ENCODE data around the gene UCK2. TPM values are rescaled to one million over a fixed set of nuclear protein-coding genes. Genes with fewer than 3 reads are reported as not detected.

Gene UCK2
- total RNA-seq, 1 experiment from 2014 or later = 67.2 TPM

DNA sequence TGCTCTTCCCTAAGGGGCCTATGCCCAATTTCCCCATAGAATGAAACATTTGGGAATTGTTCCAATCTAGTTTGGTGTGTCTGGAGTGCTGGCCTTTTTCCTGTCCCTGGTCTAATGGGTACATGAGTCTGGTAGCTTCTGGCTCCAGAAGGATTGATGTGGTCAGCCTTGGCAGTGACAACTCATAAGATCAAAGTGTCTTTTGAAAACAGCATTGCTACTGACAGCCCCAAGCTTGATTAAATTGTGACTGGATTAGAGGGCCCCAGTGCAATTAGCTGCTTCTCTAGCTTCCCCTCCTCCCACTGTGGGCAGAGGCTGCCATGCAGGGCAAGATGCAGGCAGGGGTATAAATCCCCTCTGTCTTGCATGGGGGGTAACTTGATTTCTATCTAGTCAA is 130.9 kb downstream of the UCK2 start:
- POLR2A ChIA-PET = no interaction called here
- no peak for DNase-seq

DNA sequence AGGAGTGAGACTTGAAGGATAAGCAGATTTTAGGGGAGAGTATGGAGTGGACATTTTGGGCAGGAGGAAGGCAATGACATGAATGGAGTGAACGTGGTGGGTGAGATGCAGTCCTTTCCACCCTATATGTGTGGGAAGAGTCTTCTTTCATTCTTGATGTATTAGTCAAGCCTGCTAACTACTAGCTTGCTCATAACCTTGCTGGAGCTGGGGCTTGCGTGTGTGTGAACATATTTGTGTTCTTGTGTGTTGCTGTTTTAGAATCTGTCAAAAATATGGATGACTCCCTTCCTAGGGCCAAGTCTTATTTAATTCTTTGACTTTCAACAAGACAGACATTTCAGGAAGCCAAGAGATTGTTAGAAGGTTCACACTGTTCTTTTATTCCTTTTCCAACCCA is 132.7 kb downstream of the UCK2 start:
- DNase-seq = no peak
- H3K4me1 Mint-ChIP-seq (ENCODE audit: low read depth, unreplicated experiment) = no peaks in the 10 kb centered on the region
- intact Hi-C loops (cut with micrococcal nuclease; ENCODE audit: unreplicated experiment) = no loop called here
- peaks cover 5% of the 10 kb centered on the region for H3K27me3 Mint-ChIP-seq (ENCODE audit: insufficient read depth, unreplicated experiment)
- H3K9me3 Mint-ChIP-seq (ENCODE audit: unreplicated experiment) = no peaks in the 10 kb centered on the region
- no peak overlapping the region for H3K4me3 Mint-ChIP-seq (ENCODE audit: unreplicated experiment)
- Histone ChIP-seq H3K4me3 (ENCODE audit: low read depth, low read length) (no peak overlapping the region), H3K4me1 (no peaks in the 10 kb centered on the region), H3K27me3 (replicated peaks; ENCODE audit: control insufficient read depth, insufficient read depth, low read length) (no peaks in the 10 kb centered on the region), H3K9me3 (no peaks in the 10 kb centered on the region), H3K36me3 (ENCODE audit: control insufficient read depth, insufficient read depth, low read length) (no peaks in the 10 kb centered on the region)
- CTCF ChIA-PET = no interaction called here
- BruUV-seq (replicated peaks) = no TSS peak
- TF ChIP-seq, protein P1, sequence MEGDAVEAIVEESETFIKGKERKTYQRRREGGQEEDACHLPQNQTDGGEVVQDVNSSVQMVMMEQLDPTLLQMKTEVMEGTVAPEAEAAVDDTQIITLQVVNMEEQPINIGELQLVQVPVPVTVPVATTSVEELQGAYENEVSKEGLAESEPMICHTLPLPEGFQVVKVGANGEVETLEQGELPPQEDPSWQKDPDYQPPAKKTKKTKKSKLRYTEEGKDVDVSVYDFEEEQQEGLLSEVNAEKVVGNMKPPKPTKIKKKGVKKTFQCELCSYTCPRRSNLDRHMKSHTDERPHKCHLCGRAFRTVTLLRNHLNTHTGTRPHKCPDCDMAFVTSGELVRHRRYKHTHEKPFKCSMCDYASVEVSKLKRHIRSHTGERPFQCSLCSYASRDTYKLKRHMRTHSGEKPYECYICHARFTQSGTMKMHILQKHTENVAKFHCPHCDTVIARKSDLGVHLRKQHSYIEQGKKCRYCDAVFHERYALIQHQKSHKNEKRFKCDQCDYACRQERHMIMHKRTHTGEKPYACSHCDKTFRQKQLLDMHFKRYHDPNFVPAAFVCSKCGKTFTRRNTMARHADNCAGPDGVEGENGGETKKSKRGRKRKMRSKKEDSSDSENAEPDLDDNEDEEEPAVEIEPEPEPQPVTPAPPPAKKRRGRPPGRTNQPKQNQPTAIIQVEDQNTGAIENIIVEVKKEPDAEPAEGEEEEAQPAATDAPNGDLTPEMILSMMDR (IDR thresholded peaks at IDR 0.05; ENCODE audit: insufficient read depth in 1 of 2, low read depth in 1 of 2, low read length in 1 of 2, severe bottlenecking in 1 of 2, unreplicated experiment in 1 of 2) = no peak
- H3K36me3 Mint-ChIP-seq (ENCODE audit: insufficient read depth, unreplicated experiment) = no peaks in the 10 kb centered on the region
- H3K27ac Mint-ChIP-seq (ENCODE audit: unreplicated experiment) = no peak overlapping the region
- POLR2A ChIA-PET = no interaction called here

More for the DNA sequence above, 130.9 kb downstream of the UCK2 start:
- CTCF ChIA-PET = no interaction called here
- Histone ChIP-seq H3K4me3 (ENCODE audit: low read depth, low read length) (no peak overlapping the region), H3K27me3 (replicated peaks; ENCODE audit: control insufficient read depth, insufficient read depth, low read length) (no peaks in the 10 kb centered on the region), H3K36me3 (ENCODE audit: control insufficient read depth, insufficient read depth, low read length) (no peaks in the 10 kb centered on the region), H3K4me1 (no peaks in the 10 kb centered on the region), H3K9me3 (no peaks in the 10 kb centered on the region)
- intact Hi-C loops (cut with micrococcal nuclease; ENCODE audit: unreplicated experiment) = no loop called here
- no peaks in the 10 kb centered on the region for H3K4me1 Mint-ChIP-seq (ENCODE audit: low read depth, unreplicated experiment)
- H3K27me3 Mint-ChIP-seq (ENCODE audit: insufficient read depth, unreplicated experiment) = peaks cover 5% of the 10 kb centered on the region
- no peak overlapping the region for H3K27ac Mint-ChIP-seq (ENCODE audit: unreplicated experiment)
- BruUV-seq (replicated peaks) = no TSS peak
- H3K9me3 Mint-ChIP-seq (ENCODE audit: unreplicated experiment) = no peaks in the 10 kb centered on the region
- TF ChIP-seq, protein P1 (IDR thresholded peaks at IDR 0.05; ENCODE audit: insufficient read depth in 1 of 2, low read depth in 1 of 2, low read length in 1 of 2, severe bottlenecking in 1 of 2, unreplicated experiment in 1 of 2) = no peak
- H3K4me3 Mint-ChIP-seq (ENCODE audit: unreplicated experiment) = no peak overlapping the region
- H3K36me3 Mint-ChIP-seq (ENCODE audit: insufficient read depth, unreplicated experiment) = no peaks in the 10 kb centered on the region

DNA sequence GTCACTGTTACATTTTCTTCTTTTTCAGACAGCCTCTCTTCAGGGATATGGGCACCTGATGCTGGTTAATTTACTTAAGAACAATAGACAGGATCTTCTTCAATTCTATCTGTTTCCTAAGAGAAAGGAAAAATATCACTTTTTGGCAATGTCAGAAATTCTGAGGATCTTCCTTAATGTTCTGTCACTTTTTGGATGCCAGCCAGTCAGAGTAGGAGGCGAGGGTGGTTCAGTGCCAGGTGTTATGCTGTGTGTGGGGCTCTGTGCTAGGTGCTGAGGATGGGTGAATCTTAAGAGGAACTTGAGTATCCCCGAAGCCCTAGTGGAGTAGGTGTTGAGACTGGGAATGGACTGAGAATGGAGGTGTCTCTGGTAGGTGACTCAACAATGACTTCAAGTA is 133.5 kb downstream of the UCK2 start:
- Histone ChIP-seq H3K4me3 (ENCODE audit: low read depth, low read length) (no peak overlapping the region), H3K9me3 (no peaks in the 10 kb centered on the region), H3K4me1 (no peaks in the 10 kb centered on the region), H3K27me3 (replicated peaks; ENCODE audit: control insufficient read depth, insufficient read depth, low read length) (no peaks in the 10 kb centered on the region), H3K36me3 (ENCODE audit: control insufficient read depth, insufficient read depth, low read length) (no peaks in the 10 kb centered on the region)
- Mint-ChIP-seq H3K27ac (ENCODE audit: unreplicated experiment) (no peak overlapping the region), H3K36me3 (ENCODE audit: insufficient read depth, unreplicated experiment) (no peaks in the 10 kb centered on the region), H3K4me1 (ENCODE audit: low read depth, unreplicated experiment) (no peaks in the 10 kb centered on the region), H3K27me3 (ENCODE audit: insufficient read depth, unreplicated experiment) (peaks cover 5% of the 10 kb centered on the region), H3K4me3 (ENCODE audit: unreplicated experiment) (no peak overlapping the region), H3K9me3 (ENCODE audit: unreplicated experiment) (no peaks in the 10 kb centered on the region)
- no TSS peak for BruUV-seq (replicated peaks)
- TF ChIP-seq, protein P1 (IDR thresholded peaks at IDR 0.05; ENCODE audit: insufficient read depth in 1 of 2, low read depth in 1 of 2, low read length in 1 of 2, severe bottlenecking in 1 of 2, unreplicated experiment in 1 of 2) = no peak
- intact Hi-C loops (cut with micrococcal nuclease; ENCODE audit: unreplicated experiment) = no loop called here
- no peak for DNase-seq
- ChIA-PET POLR2A (no interaction called here), CTCF (no interaction called here)

Other genes with a start within 250 kb of the UCK2 start
- gene MGST3, start 196.4 kb upstream of the UCK2 start, total RNA-seq (2022) = 173 and 193 TPM in 2 replicates
- gene ALDH9A1, start 129.1 kb upstream of the UCK2 start, total RNA-seq (2022) = 28.4 and 33.9 TPM in 2 replicates
- 138 and 152 TPM in 2 replicates for gene TMCO1, start 58.7 kb upstream of the UCK2 start, total RNA-seq (2022)